ENCODE data around the gene KCNQ1. TPM values are rescaled to one million over a fixed set of nuclear protein-coding genes. Genes with fewer than 3 reads are reported as not detected.

Gene KCNQ1
- total RNA-seq, 1 experiment from 2014 or later = 10.7 TPM

- RAD21 ChIA-PET (ENCODE audit: low non-redundant PET in 1 of 2, low total read pairs in 2 of 2, uncharacterized antibody in 2 of 2, unreplicated experiment in 2 of 2) = no interaction called here
These were observed 418.4 kb downstream of the KCNQ1 start for GRCh38 chr11:2863276-2863618.

More at GRCh38 chr11:2863276-2863618, 418.4 kb downstream of the KCNQ1 start:
- H3K79me2 ChIP-seq (ENCODE audit: insufficient read depth, low read length) = no peaks in the 10 kb centered on the region
- TF ChIP-seq, protein P1, sequence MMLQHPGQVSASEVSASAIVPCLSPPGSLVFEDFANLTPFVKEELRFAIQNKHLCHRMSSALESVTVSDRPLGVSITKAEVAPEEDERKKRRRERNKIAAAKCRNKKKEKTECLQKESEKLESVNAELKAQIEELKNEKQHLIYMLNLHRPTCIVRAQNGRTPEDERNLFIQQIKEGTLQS (IDR thresholded peaks at IDR 0.05) = no peak
- no peak for TF ChIP-seq POLR2A (IDR thresholded peaks at IDR 0.05; ENCODE audit: borderline replicate concordance, extremely low read depth, insufficient read depth, insufficient read length)
- TF ChIP-seq ZNF274 (IDR thresholded peaks at IDR 0.05; ENCODE audit: low read depth, low read length) = no peak
- TF ChIP-seq, protein P2, sequence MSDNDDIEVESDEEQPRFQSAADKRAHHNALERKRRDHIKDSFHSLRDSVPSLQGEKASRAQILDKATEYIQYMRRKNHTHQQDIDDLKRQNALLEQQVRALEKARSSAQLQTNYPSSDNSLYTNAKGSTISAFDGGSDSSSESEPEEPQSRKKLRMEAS (IDR thresholded peaks at IDR 0.05) = no peak
- no peak for TF ChIP-seq SIN3A (IDR thresholded peaks at IDR 0.05; ENCODE audit: low read depth)
- TF ChIP-seq CBX3 (IDR thresholded peaks at IDR 0.05; ENCODE audit: low read depth) = no peak
- TF ChIP-seq EGR1 (IDR thresholded peaks at IDR 0.05; ENCODE audit: low read depth) = no peak
- no peak for TF ChIP-seq JUND (IDR thresholded peaks at IDR 0.05)
- TF ChIP-seq POLR2AphosphoS5 (IDR thresholded peaks at IDR 0.05; ENCODE audit: low read depth, low read length) = no peak
- no peak for TF ChIP-seq RAD21 (IDR thresholded peaks at IDR 0.05; ENCODE audit: low read depth)
- TF ChIP-seq, protein P3, sequence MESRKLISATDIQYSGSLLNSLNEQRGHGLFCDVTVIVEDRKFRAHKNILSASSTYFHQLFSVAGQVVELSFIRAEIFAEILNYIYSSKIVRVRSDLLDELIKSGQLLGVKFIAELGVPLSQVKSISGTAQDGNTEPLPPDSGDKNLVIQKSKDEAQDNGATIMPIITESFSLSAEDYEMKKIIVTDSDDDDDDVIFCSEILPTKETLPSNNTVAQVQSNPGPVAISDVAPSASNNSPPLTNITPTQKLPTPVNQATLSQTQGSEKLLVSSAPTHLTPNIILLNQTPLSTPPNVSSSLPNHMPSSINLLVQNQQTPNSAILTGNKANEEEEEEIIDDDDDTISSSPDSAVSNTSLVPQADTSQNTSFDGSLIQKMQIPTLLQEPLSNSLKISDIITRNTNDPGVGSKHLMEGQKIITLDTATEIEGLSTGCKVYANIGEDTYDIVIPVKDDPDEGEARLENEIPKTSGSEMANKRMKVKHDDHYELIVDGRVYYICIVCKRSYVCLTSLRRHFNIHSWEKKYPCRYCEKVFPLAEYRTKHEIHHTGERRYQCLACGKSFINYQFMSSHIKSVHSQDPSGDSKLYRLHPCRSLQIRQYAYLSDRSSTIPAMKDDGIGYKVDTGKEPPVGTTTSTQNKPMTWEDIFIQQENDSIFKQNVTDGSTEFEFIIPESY (IDR thresholded peaks at IDR 0.05; ENCODE audit: extremely low read depth, insufficient replicate concordance, low read length) = no peak
- TF ChIP-seq, protein P4, sequence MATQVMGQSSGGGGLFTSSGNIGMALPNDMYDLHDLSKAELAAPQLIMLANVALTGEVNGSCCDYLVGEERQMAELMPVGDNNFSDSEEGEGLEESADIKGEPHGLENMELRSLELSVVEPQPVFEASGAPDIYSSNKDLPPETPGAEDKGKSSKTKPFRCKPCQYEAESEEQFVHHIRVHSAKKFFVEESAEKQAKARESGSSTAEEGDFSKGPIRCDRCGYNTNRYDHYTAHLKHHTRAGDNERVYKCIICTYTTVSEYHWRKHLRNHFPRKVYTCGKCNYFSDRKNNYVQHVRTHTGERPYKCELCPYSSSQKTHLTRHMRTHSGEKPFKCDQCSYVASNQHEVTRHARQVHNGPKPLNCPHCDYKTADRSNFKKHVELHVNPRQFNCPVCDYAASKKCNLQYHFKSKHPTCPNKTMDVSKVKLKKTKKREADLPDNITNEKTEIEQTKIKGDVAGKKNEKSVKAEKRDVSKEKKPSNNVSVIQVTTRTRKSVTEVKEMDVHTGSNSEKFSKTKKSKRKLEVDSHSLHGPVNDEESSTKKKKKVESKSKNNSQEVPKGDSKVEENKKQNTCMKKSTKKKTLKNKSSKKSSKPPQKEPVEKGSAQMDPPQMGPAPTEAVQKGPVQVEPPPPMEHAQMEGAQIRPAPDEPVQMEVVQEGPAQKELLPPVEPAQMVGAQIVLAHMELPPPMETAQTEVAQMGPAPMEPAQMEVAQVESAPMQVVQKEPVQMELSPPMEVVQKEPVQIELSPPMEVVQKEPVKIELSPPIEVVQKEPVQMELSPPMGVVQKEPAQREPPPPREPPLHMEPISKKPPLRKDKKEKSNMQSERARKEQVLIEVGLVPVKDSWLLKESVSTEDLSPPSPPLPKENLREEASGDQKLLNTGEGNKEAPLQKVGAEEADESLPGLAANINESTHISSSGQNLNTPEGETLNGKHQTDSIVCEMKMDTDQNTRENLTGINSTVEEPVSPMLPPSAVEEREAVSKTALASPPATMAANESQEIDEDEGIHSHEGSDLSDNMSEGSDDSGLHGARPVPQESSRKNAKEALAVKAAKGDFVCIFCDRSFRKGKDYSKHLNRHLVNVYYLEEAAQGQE (IDR thresholded peaks at IDR 0.05; ENCODE audit: low read depth) = no peak
- TF ChIP-seq FOSL1 (IDR thresholded peaks at IDR 0.05; ENCODE audit: low read depth) = no peak
- TF ChIP-seq ZFX (IDR thresholded peaks at IDR 0.05) = no peak
- no peak for TF ChIP-seq CTCF (IDR thresholded peaks at IDR 0.05 in 2 of 3, conservative IDR thresholded peaks at IDR 0.05 in 1 of 3; ENCODE audit: borderline replicate concordance in 1 of 3, insufficient read depth in 1 of 3, low read depth in 2 of 3, low read length in 2 of 3)
- no peak for TF ChIP-seq YY1 (IDR thresholded peaks at IDR 0.05; ENCODE audit: extremely low read depth, insufficient replicate concordance, low read depth, low read length)
- TF ChIP-seq EZH2 (IDR thresholded peaks at IDR 0.05) = no peak
- no peak for TF ChIP-seq ELF1 (IDR thresholded peaks at IDR 0.05; ENCODE audit: borderline replicate concordance, low read depth)
- ATAC-seq (no peak), DNase-seq (ENCODE audit: low read depth, low spot score) (no peak)
- no peaks in the 10 kb centered on the region for H3K27me3 ChIP-seq (ENCODE audit: insufficient read depth, low read length)
- no peaks in the 10 kb centered on the region for H3K9me3 ChIP-seq (ENCODE audit: control insufficient read depth in 1 of 2, insufficient read depth in 1 of 2, low read depth in 1 of 2, low read length in 2 of 2)
- no peak overlapping the region for H3K4me2 ChIP-seq (ENCODE audit: low read length)
- ChIA-PET CTCF (no interaction called here), POLR2A (no interaction called here)
- H4K20me1 ChIP-seq (ENCODE audit: insufficient read depth) = no peaks in the 10 kb centered on the region
- H3K9me2 ChIP-seq (ENCODE audit: insufficient read depth) = no peaks in the 10 kb centered on the region
- no peak overlapping the region for H2AFZ ChIP-seq (ENCODE audit: low read depth, low read length, poor library complexity, severe bottlenecking)
- no peaks in the 10 kb centered on the region for H3K36me3 ChIP-seq (ENCODE audit: control insufficient read depth in 1 of 2, insufficient read depth in 2 of 2, low read length in 2 of 2)
- intact Hi-C loops (cut with micrococcal nuclease) = no loop called here
- H3K27ac ChIP-seq (ENCODE audit: low read depth, low read length) = no peak overlapping the region
- H3K4me3 ChIP-seq (replicated peaks in 1 of 2; ENCODE audit: low read depth in 1 of 2, low read length in 2 of 2) = no peak overlapping the region
- H3K4me1 ChIP-seq (ENCODE audit: control insufficient read depth in 1 of 2, insufficient read depth in 2 of 2, low read length in 2 of 2) = peaks cover 7 to 17% of the 10 kb centered on the region in 2 experiments; a peak in 3 of 4 replicates
- H3K9ac ChIP-seq (ENCODE audit: low read length) = no peak overlapping the region
- no TSS peak for BruUV-seq (replicated peaks)
